Measurements from ENCODE around the gene HOMER1.

- no peak for TF ChIP-seq CTCF (IDR thresholded peaks at IDR 0.05; ENCODE audit: low read depth, low read length)
- no peak for TF ChIP-seq MYC (IDR thresholded peaks at IDR 0.05; ENCODE audit: low read depth, low read length)
- no peak for TF ChIP-seq POLR2A (IDR thresholded peaks at IDR 0.05; ENCODE audit: extremely low read depth, insufficient read length)
Observed at GRCh38 chr5:79490323-79490936, 23.5 kb downstream of the HOMER1 start.
